Posterior vena cava (tissue), 2 donors: ENCODE measurements around the gene ZNF184. TPM values are rescaled to one million over a fixed set of nuclear protein-coding genes. Genes with fewer than 3 reads are reported as not detected.
A peak's percentile ranks its signal among the peaks of the same experiment; 100 is the strongest.

ENCODE experiments used
- DNase-seq: peaks from one replicate; pipeline ENCODE4 v3.0.0-alpha.2; 2020; ENCODE audit warnings: low spot score
- intact Hi-C, 2 donors: fragments of 100-400 bp; cut with DNase I; formaldehyde crosslinking; loops; one replicate each; pipeline versions ENCODE4 v1.14.1 to v1.14.2; 2022 to 2023
- total RNA-seq, 2 donors: library from RNA; stranded (reverse); fragmentation: NEBNext Ultra II Directional; extraction: Animal tissue kit (Norgen Biotek cat#: 25700); gene quantifications; one replicate each; pipeline ENCODE4 v1.2.1, GENCODE V29; 2021
- donor health status: DM: yes; HTN: yes; CAD: no.
- donor health status: DM: yes; HTN: yes; CAD: no.

The ZNF184 gene
- total RNA-seq, 2 donors from 2014 or later, result 6.3 to 6.5 TPM

- DNase-seq, result no peak
- intact Hi-C loops, result loop anchor here in 1 of 2 donors (10.0 kb wide), 1 partner anchor 1159 kb away; no protein-coding TSS in a partner anchor
Observed at GRCh38 chr6:27494103-27494502, 21.2 kb upstream of the ZNF184 start.

- DNase-seq, result no peak
- intact Hi-C loops, result loop anchor here in 1 of 2 donors (10.0 kb wide), 1 partner anchor 1158 kb away; no protein-coding TSS in a partner anchor
Observed at GRCh38 chr6:27492631-27493190, 19.8 kb upstream of the ZNF184 start.

DNA sequence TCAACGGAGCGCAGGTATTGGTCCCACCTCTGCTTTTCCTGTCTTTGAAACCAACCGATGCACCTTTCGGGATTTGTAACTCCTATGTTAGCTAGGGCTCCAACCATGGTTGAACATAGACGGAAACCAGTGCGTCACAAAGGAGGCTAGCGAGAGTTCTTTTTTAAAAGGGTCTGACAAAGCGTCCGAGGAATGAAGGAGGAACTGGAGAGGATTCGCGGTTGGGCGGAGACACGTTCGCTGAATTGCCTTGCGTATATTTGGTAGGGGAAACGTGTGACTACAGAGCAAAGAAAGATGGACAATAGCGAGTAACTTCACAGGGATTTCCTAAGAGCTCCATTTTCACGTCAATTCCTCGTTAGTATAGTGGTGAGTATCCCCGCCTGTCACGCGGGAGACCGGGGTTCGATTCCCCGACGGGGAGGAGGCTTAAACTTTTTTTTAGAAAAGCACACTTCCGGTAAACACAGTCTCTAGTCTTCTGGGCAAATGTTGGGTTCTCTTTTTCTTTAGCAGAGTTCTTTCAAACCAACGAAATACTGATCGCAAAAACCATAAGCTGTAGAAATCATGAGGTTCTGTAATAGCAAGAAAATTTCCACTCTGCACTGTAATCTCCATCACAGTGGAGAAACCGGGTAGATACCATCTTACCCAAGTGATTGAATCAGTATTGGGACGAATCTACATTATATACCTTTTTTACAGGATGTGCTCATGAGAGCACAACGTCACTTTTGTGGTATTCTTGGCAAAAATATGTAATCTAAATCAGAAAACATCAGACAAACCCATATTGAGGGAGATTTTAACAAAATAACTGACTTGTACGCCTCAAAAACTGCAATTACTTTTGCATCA is 6.6 kb upstream of the ZNF184 start:
- intact Hi-C loops, result loop anchor here in 1 of 2 donors (10.0 kb wide), 1 partner anchor 275 kb away; no protein-coding TSS in a partner anchor
- DNase-seq, result peak; percentile 93

GRCh38 chr6:27478706-27479318 is 5.9 kb upstream of the ZNF184 start:
- peak; percentile 95 for DNase-seq
- intact Hi-C loops, result loop anchor here in 1 of 2 donors (10.0 kb wide), 1 partner anchor 276 kb away; no protein-coding TSS in a partner anchor

DNA sequence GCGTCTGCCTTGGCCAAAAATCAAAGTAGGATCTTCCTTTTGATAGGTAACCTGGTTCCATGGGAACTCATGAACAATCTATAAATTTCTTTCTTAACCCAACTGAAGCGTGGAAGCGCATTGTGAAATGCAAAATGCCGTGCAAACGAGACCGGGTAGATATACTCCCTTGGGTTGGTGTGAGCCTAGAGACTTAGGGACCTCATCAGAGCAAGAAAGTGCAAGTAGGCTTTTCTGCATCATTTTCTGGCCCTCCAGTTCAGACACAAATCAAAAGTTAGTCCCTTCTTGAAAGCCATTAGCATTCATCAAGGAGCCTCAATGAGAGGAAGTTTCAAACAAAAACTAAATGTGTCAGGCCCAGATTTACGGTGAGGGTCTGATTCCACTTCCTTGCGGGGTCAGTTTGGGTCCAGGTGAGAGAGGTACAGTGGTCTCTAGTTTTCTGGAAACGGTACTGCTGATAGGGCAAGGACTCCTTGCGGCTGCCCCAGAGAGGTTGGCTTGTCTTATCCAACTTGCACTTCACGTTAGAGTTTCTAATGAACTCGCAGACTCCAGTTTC is 5.3 kb upstream of the ZNF184 start:
- no peak for DNase-seq
- intact Hi-C loops, result loop anchor here in 1 of 2 donors (10.0 kb wide), 1 partner anchor 277 kb away; no protein-coding TSS in a partner anchor

GRCh38 chr6:27477318-27478013 is 4.6 kb upstream of the ZNF184 start:
- no peak for DNase-seq
- intact Hi-C loops, result loop anchor here in 1 of 2 donors (10.0 kb wide), 1 partner anchor 277 kb away; no protein-coding TSS in a partner anchor

- intact Hi-C loops, result loop anchor here in 1 of 2 donors (10.0 kb wide), 1 partner anchor 279 kb away; no protein-coding TSS in a partner anchor
- DNase-seq, result no peak
Observed at GRCh38 chr6:27476090-27476489, 3.2 kb upstream of the ZNF184 start.

- DNase-seq, result no peak
- intact Hi-C loops, result loop anchor here in 1 of 2 donors (10.0 kb wide), 1 partner anchor 280 kb away; no protein-coding TSS in a partner anchor
Observed at GRCh38 chr6:27474672-27475071, 1.8 kb upstream of the ZNF184 start.

DNA sequence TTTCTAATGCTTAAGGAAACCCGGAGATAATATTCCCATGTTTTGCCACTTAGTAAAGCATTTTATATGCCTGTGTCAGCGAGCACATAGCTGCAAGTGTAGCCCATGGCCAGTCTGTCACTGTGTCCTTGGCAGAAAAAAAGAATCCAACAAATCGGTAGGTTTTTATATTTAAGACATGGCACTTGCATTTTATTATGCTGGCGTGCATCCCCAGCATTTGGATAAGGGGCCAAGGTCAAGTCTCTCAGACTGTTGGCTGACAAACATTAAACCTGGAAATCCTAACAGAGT is 1.2 kb upstream of the ZNF184 start:
- intact Hi-C loops, result loop anchor here in 1 of 2 donors (10.0 kb wide), 1 partner anchor 281 kb away; no protein-coding TSS in a partner anchor

DNA sequence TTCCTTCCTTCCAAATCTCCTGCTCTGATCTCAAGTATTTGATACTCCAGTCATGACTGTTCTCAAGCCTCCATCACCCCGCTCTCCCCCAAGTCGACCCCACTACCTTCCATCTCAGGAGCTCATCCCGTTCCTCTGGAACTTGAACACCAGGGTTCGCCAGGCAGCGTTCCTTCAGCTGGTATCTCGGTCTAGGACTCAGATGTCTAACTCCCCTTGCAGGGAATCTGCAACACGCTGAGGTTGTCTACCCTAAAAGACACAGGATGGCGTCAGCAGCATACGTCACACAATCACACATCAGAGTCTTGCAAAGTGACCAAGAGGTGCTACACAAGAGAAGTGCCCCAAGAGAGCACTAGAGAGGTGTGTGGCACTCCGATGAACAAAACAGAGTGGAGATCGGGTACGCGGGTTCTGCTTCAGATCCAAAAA is 706 bp downstream of the ZNF184 start:
- DNase-seq, result peak; percentile 85
- intact Hi-C loops, result loop anchor here in 1 of 2 donors (10.0 kb wide), 1 partner anchor 283 kb away; no protein-coding TSS in a partner anchor

More for the DNA sequence above, 1.2 kb upstream of the ZNF184 start:
- DNase-seq, result no peak

GRCh38 chr6:27471365-27472115 is 1.4 kb downstream of the ZNF184 start:
- intact Hi-C loops, result loop anchor here in 1 of 2 donors (10.0 kb wide), 1 partner anchor 283 kb away; no protein-coding TSS in a partner anchor

GRCh38 chr6:27470023-27470422 is 2.9 kb downstream of the ZNF184 start:
- DNase-seq, result no peak
- intact Hi-C loops, result loop anchor here in 1 of 2 donors (10.0 kb wide), 1 partner anchor 285 kb away; no protein-coding TSS in a partner anchor

More at GRCh38 chr6:27471365-27472115, 1.4 kb downstream of the ZNF184 start:
- no peak for DNase-seq

- intact Hi-C loops, result no loop called here
Observed at GRCh38 chr6:27468334-27468733, 4.6 kb downstream of the ZNF184 start.

DNA sequence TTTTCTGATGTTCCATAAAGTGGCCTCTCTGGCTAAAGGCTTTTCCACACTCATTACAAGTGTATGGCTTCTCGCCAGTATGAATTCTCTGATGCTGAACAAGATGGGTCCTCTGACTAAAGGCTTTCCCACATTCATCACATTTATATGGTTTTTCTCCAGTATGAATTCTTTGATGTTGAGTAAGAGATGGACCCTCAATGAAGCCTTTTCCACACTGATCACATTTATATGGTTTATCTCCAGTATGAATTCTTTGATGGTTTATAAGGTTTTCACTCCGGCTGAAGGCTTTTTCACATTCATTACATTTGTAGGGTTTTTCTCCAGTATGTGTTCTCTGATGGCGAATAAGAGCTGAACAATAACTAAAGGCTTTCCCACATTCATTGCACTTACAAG is 20.4 kb downstream of the ZNF184 start:
- intact Hi-C loops, result no loop called here
- no peak for DNase-seq

More at GRCh38 chr6:27468334-27468733, 4.6 kb downstream of the ZNF184 start:
- DNase-seq, result no peak

DNA sequence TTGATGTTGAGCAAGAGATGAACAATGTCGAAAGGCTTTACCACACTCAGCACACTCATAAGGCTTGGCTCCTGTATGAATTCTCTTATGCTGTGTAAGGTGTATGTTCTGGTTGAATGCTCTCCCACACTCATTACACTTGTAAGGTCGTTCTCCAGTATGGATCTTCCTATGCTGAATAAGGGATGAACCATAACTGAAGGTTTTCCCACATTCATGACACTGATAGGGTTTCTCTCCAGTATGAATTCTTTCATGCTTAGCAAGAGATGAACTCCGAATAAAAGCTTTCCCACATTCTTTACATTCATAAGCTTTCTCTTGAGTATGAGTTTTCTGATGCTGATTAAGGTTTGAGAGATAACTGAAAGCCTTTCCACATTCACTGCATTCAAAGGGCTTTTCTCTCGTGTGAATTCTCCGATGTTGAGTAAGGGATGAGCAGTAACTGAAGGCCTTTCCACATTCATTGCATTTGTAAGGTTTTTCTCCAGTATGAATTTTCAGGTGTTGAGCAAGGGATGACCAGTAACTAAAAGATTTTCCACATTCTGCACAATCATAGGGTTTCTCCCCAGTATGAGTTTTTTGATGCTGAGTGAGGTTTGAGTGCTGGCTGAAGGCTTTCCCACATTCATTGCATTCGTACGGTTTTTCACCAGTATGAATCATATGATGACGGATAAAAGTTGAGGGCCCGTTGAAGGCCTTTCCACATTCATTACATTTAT is 21.1 kb downstream of the ZNF184 start:
- intact Hi-C loops, result no loop called here
- DNase-seq, result no peak

DNA sequence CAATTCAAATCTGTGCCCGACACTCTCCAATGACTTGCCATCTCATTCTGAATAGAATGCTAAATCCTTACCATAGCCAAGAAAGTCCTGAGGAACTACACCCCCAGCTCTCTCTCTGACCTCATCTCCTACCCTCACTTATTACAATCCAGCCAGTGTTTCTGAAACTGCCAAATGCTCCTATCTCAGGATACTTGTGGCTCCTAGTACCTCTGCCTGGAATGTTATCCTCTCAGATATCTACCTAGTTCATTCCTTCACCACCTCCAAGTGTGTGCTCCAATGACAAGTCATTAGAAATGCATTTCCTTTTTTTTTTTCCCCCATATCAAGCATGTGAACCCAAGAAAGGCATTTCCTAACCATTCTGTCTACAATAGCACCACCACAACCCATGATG is 24.4 kb downstream of the ZNF184 start:
- intact Hi-C loops, result no loop called here
- no peak for DNase-seq

- DNase-seq, result no peak
- intact Hi-C loops, result no loop called here
Observed at GRCh38 chr6:27442932-27443331, 30.0 kb downstream of the ZNF184 start.
